Smooth muscle cell (in vitro differentiated cells): ENCODE measurements around the gene ZNF479. TPM values are rescaled to one million over a fixed set of nuclear protein-coding genes. Genes with fewer than 3 reads are reported as not detected.

Experiments
- DNase-seq: peaks from one replicate; lab custom pipeline; 2025; ENCODE audit not compliant: unreplicated experiment; lab: John Stamatoyannopoulos, UW
- H2AFZ ChIP-seq: fragments of 200-600 bp; sonication (generic); 2 replicates; pipeline ENCODE4 v1.6.0; 2016; ENCODE audit warnings: antibody characterized with exemption, low read depth, mild to moderate bottlenecking
- H3F3A ChIP-seq: fragments of 200-600 bp; sonication (generic); 2 replicates; pipeline ENCODE4 v1.6.0; 2017; ENCODE audit warnings: antibody characterized with exemption, low read depth
- H3K27ac ChIP-seq: fragments of 200-600 bp; sonication (generic); 2 replicates; pipeline ENCODE4 v1.5.1; 2016; ENCODE audit warnings: low read depth, mild to moderate bottlenecking
- H3K27me3 ChIP-seq: fragments of 200-600 bp; sonication (generic); 2 replicates; pipeline ENCODE4 v1.6.1; 2016; ENCODE audit warnings: low read depth, mild to moderate bottlenecking
- H3K36me3 ChIP-seq: fragments of 200-600 bp; sonication (generic); 2 replicates; pipeline ENCODE4 v1.5.1; 2016; ENCODE audit warnings: low read depth
- H3K4me1 ChIP-seq: fragments of 200-600 bp; sonication (generic); 2 replicates; pipeline ENCODE4 v1.5.1; 2016; ENCODE audit warnings: low read depth
- H3K4me2 ChIP-seq: fragments of 200-600 bp; sonication (generic); 2 replicates; pipeline ENCODE4 v1.6.0; 2016; ENCODE audit warnings: mild to moderate bottlenecking
- H3K4me3 ChIP-seq: fragments of 200-600 bp; sonication (generic); 2 replicates; pipeline ENCODE4 v1.5.1; 2016; ENCODE audit warnings: mild to moderate bottlenecking
- H3K79me2 ChIP-seq: fragments of 200-600 bp; sonication (generic); 2 replicates; pipeline ENCODE4 v1.6.0; 2016; ENCODE audit warnings: low read depth, mild to moderate bottlenecking
- H3K9ac ChIP-seq: fragments of 200-600 bp; sonication (generic); 2 replicates; pipeline ENCODE4 v1.6.0; 2016; ENCODE audit warnings: low read depth
- H3K9me3 ChIP-seq: fragments of 200-600 bp; sonication (generic); replicated peaks from 2 replicates; pipeline ENCODE4 v1.5.1; 2016; ENCODE audit warnings: low read depth
- H4K20me1 ChIP-seq: fragments of 200-600 bp; sonication (generic); 2 replicates; pipeline ENCODE4 v1.6.0; 2016; ENCODE audit warnings: low read depth
- CTCF ChIP-seq: fragments of 200-600 bp; sonication (generic); IDR thresholded peaks from 2 replicates; pipeline ENCODE4 v1.5.1; 2017; ENCODE audit warnings: borderline replicate concordance, mild to moderate bottlenecking, antibody characterized with exemption; ENCODE audit not compliant: insufficient read depth, poor library complexity, severe bottlenecking
- WGBS: methylation state at CpG from one replicate; pipeline ENCODE4 v1.1.7; 2016; ENCODE audit warnings: low lambda C conversion rate; 5-methylcytosine and 5-hydroxymethylcytosine counted together
- polyA plus RNA-seq: library from polyadenylated mRNA; unstranded; fragments of >200 nt; fragmentation: Nextera tagmentation; extraction: Ambion mirVana; gene quantifications from 2 replicates; pipeline ENCODE4 v1.2.1, GENCODE V29; 2016
- total RNA-seq: library from RNA; depleted of rRNA; stranded (reverse); fragments of >200 nt; gene quantifications from 2 replicates; pipeline ENCODE4 v1.2.3, GENCODE V29; 2014

Gene ZNF479
- total and polyA plus RNA-seq, 2 experiments from 2014 or later, result not detected

- no peaks in the 10 kb centered on the region for H3F3A ChIP-seq
- H3K27me3 ChIP-seq, result no peaks in the 10 kb centered on the region
- H3K9ac ChIP-seq, result no peak overlapping the region
- H3K36me3 ChIP-seq, result no peaks in the 10 kb centered on the region
- 61% methylated on average over 6 of the region's 6 CpGs for WGBS
- H4K20me1 ChIP-seq, result no peaks in the 10 kb centered on the region
- H3K4me3 ChIP-seq, result no peak overlapping the region
- TF ChIP-seq CTCF, result no peak
- DNase-seq, result no peak
- no peaks in the 10 kb centered on the region for H3K79me2 ChIP-seq
- no peak overlapping the region for H2AFZ ChIP-seq
- H3K4me1 ChIP-seq, result no peaks in the 10 kb centered on the region
- peaks cover 3% of the 10 kb centered on the region for H3K9me3 ChIP-seq
- no peak overlapping the region for H3K4me2 ChIP-seq
- no peak overlapping the region for H3K27ac ChIP-seq
Measured at GRCh38 chr7:57178768-57179139, 46.5 kb upstream of the ZNF479 start.

- Histone ChIP-seq H2AFZ (no peak overlapping the region), H3F3A (no peaks in the 10 kb centered on the region), H3K4me1 (no peaks in the 10 kb centered on the region), H3K4me2 (no peak overlapping the region), H3K79me2 (no peaks in the 10 kb centered on the region), H3K4me3 (no peak overlapping the region), H4K20me1 (no peaks in the 10 kb centered on the region), H3K9me3 (peaks cover 3% of the 10 kb centered on the region), H3K27ac (no peak overlapping the region), H3K27me3 (no peaks in the 10 kb centered on the region), H3K36me3 (no peaks in the 10 kb centered on the region), H3K9ac (no peak overlapping the region)
- 82% methylated on average over 20 of the region's 21 CpGs for WGBS
- no peak for DNase-seq
- TF ChIP-seq CTCF, result no peak
Measured at GRCh38 chr7:57177856-57178767, 45.9 kb upstream of the ZNF479 start.

GRCh38 chr7:57176928-57177635 is 44.8 kb upstream of the ZNF479 start:
- TF ChIP-seq CTCF, result no peak
- Histone ChIP-seq H3K4me3 (no peak overlapping the region), H4K20me1 (no peaks in the 10 kb centered on the region), H3K4me2 (no peak overlapping the region), H3K79me2 (no peaks in the 10 kb centered on the region), H3F3A (no peaks in the 10 kb centered on the region), H3K9me3 (peaks cover 6% of the 10 kb centered on the region), H3K36me3 (no peaks in the 10 kb centered on the region), H3K27ac (no peak overlapping the region), H3K4me1 (no peaks in the 10 kb centered on the region), H2AFZ (no peak overlapping the region), H3K27me3 (no peaks in the 10 kb centered on the region), H3K9ac (no peak overlapping the region)
- 83% methylated on average over 14 of the region's 14 CpGs for WGBS
- no peak for DNase-seq
